Right atrium auricular region (tissue), 2 donors: ENCODE data around the gene MEAK7. TPM values are rescaled to one million over a fixed set of nuclear protein-coding genes. Genes with fewer than 3 reads are reported as not detected.

Source experiments
- DNase-seq: peaks from one replicate; pipeline ENCODE4 v3.0.0-alpha.2; 2019; ENCODE audit warnings: low spot score
- H3K27ac ChIP-seq, 2 donors: fragments of 200-600 bp; sonication (generic); 1 replicate in 1 of 2; 2 replicates in 1 of 2; pipeline ENCODE4 v1.5.1; 2016 to 2019
- H3K27me3 ChIP-seq, 2 donors: fragments of 200-600 bp; sonication (generic); one replicate each; pipeline versions ENCODE4 v1.5.1 to v1.6.0; 2017 to 2019
- H3K36me3 ChIP-seq: fragments of 200-600 bp; sonication (generic); one replicate; pipeline ENCODE4 v1.5.1; 2016
- H3K4me1 ChIP-seq, 2 donors: fragments of 200-600 bp; sonication (generic); one replicate each; pipeline versions ENCODE4 v1.5.1 to v1.6.0; 2017 to 2019
- H3K4me3 ChIP-seq, 2 donors: fragments of 200-600 bp; sonication (generic); 1 replicate in 1 of 2; 2 replicates in 1 of 2; pipeline ENCODE4 v1.5.1; 2017 to 2019; ENCODE audit warnings: mild to moderate bottlenecking in 1 of 2, moderate library complexity in 1 of 2
- H3K9me3 ChIP-seq, 2 donors: fragments of 200-600 bp; sonication (generic); one replicate each; pipeline ENCODE4 v1.5.1; 2019
- CTCF ChIP-seq, 2 donors: fragments of 200-600 bp; sonication (generic); IDR thresholded peaks; one replicate each; pipeline ENCODE4 v1.5.1; 2019; ENCODE audit warnings: antibody characterized with exemption in 2 of 2
- total RNA-seq, 2 donors: library from RNA; depleted of rRNA; stranded (reverse); fragments of >200 nt; gene quantifications; one replicate each; pipeline ENCODE4 v1.1.0, GENCODE V29; 2016

MEAK7 gene
- total RNA-seq, 2 donors from 2014 or later = 5.3 to 6.9 TPM

- Histone ChIP-seq H3K27me3 (no peaks in the 10 kb centered on the region), H3K36me3 (no peaks in the 10 kb centered on the region), H3K9me3 (no peaks in the 10 kb centered on the region), H3K4me1 (no peaks in the 10 kb centered on the region), H3K4me3 (no peak overlapping the region), H3K27ac (no peak overlapping the region)
- DNase-seq = no peak
- no peak for TF ChIP-seq CTCF (IDR thresholded peaks at IDR 0.05)
Measured at GRCh38 chr16:84458606-84459532, 45.6 kb downstream of the MEAK7 start.

- H3K4me3 ChIP-seq = no peak overlapping the region
- no peaks in the 10 kb centered on the region for H3K9me3 ChIP-seq
- H3K27me3 ChIP-seq = no peaks in the 10 kb centered on the region
- no peak for TF ChIP-seq CTCF (IDR thresholded peaks at IDR 0.05)
- H3K4me1 ChIP-seq = no peaks in the 10 kb centered on the region
- DNase-seq = no peak
- H3K27ac ChIP-seq = no peak overlapping the region
- no peaks in the 10 kb centered on the region for H3K36me3 ChIP-seq
Measured at GRCh38 chr16:84455031-84455430, 49.4 kb downstream of the MEAK7 start.

Other genes starting within 250 kb of the MEAK7 start
- 1 to 10 TPM in 1 of 2 donors, under 1 TPM in 1; 0.59 to 3.3 TPM for gene WFDC1, start 209.8 kb downstream of the MEAK7 start, total RNA-seq
- gene ATP2C2, start 136.1 kb downstream of the MEAK7 start, total RNA-seq = not detected
- 10 to 100 TPM in 1 of 2 donors, 1 to 10 TPM in 1; 8.0 to 27.1 TPM for gene COTL1, start 113.4 kb upstream of the MEAK7 start, total RNA-seq
- 10 to 100 TPM; 36.2 to 44.1 TPM for gene KLHL36, start 143.9 kb upstream of the MEAK7 start, total RNA-seq
- gene USP10, start 195.3 kb upstream of the MEAK7 start, total RNA-seq = 10 to 100 TPM; 44.9 to 52.3 TPM